ENCODE data around the gene LRRC32. TPM values are rescaled to one million over a fixed set of nuclear protein-coding genes. Genes with fewer than 3 reads are reported as not detected.

LRRC32 gene
- total RNA-seq, 4 donors from 2014 or later: 10.0 to 121 (median 17.5) TPM

DNA sequence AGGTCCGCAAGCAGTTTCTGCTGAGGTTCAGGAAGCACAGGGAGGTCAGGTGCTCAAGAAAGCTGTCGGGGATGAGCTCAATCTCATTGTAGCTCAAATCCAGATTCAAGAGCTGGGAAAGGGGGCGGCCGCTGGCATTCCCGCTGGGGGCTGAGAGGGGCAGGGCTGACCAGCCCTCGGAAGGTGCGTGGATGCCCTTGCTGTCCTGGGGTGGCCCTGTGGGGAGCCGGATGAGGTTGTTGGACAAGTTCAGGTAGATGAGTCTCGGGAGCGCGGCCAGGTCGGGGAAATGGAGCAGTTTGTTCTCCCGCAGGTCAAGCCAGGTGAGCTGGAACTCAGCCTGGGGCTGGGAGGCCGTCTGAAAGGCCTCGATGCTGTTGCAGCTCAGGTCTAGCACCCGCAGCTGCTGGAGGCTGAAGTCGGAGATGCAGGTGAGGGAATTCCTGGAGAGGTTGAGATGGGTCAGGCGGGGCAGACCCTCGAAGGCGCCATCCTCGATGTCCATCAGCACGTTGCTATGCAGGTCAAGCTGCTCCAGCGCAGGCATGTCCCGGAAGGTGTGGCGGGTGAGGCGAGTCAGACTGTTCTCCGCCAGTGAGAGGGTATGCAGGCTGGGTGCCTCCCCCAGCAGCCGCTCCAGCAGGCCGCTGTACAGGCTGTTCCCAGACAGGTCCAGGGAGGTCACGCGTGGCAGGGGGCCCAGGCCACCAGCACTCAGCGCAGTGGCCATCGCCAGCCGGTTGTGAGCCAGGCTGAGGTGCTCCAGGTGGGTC, 9.8 kb downstream of the LRRC32 start:
- Histone ChIP-seq H3K9me3 (no peaks in the 10 kb centered on the region), H3K27me3 (no peaks in the 10 kb centered on the region), H3K36me3 (no peaks in the 10 kb centered on the region), H3K4me1 (peaks cover 0 to 5% of the 10 kb centered on the region in 2 donors), H3K4me3 (no peak overlapping the region), H3K27ac (no peak overlapping the region)
- intact Hi-C loops (cut with DNase I; ENCODE audit: low total_unique reads): no loop called here
- TF ChIP-seq, protein P1, sequence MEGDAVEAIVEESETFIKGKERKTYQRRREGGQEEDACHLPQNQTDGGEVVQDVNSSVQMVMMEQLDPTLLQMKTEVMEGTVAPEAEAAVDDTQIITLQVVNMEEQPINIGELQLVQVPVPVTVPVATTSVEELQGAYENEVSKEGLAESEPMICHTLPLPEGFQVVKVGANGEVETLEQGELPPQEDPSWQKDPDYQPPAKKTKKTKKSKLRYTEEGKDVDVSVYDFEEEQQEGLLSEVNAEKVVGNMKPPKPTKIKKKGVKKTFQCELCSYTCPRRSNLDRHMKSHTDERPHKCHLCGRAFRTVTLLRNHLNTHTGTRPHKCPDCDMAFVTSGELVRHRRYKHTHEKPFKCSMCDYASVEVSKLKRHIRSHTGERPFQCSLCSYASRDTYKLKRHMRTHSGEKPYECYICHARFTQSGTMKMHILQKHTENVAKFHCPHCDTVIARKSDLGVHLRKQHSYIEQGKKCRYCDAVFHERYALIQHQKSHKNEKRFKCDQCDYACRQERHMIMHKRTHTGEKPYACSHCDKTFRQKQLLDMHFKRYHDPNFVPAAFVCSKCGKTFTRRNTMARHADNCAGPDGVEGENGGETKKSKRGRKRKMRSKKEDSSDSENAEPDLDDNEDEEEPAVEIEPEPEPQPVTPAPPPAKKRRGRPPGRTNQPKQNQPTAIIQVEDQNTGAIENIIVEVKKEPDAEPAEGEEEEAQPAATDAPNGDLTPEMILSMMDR (IDR thresholded peaks at IDR 0.05): no peak
- peak in 1 of 2 donors; percentile 18 for DNase-seq

DNA sequence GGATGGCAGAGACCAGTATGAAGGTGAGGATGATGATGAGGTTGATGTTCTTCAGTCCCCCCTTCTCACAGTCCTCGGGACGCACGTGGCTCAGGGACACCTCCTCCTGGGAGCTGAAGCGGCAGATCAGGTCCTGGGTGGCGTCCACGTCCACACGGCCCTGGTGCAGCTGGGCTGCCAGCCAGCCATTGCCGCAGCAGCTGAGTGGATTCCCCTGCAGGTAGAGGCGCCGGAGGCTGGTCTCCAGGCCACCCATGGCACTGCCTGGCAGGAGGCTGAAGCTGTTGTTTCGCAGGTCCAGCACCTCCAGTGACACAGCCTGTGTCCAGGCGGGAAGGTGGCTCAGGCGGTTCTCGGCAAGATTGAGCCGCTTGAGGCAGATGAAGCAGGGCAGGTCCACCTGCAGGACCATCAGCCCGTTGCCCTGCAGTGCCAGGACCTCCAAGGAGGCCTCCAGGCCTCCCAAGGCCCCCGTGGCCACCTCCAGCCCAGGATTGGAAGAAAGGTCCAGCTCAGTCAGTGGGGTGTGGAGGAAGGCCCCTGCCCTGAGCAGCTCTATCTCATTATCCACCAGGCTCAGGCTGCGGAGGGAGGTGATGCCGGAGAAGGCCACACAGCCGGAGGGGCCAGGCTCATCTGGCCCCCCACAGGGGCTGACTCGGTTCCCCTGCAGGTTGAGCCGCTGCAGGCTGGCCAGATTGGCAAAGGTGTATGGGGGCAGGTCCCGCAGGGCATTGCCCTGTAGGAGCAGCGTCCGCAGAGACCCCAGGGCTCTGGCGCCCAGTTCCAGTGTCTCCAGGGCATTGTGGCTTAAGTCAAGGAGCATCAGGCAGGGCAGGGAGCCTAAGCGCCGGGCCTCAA, 10.6 kb downstream of the LRRC32 start:
- H3K4me1 ChIP-seq: peaks cover 2 to 13% of the 10 kb centered on the region in 2 donors
- no peak overlapping the region for H3K27ac ChIP-seq
- intact Hi-C loops (cut with DNase I; ENCODE audit: low total_unique reads): no loop called here
- H3K27me3 ChIP-seq: no peaks in the 10 kb centered on the region
- DNase-seq: peak in 1 of 2 donors; percentile 12
- H3K36me3 ChIP-seq: no peaks in the 10 kb centered on the region
- TF ChIP-seq POLR2A (IDR thresholded peaks at IDR 0.05): no peak
- TF ChIP-seq, protein P1 (IDR thresholded peaks at IDR 0.05): no peak
- H3K4me3 ChIP-seq: no peak overlapping the region
- H3K9me3 ChIP-seq: no peaks in the 10 kb centered on the region

DNA sequence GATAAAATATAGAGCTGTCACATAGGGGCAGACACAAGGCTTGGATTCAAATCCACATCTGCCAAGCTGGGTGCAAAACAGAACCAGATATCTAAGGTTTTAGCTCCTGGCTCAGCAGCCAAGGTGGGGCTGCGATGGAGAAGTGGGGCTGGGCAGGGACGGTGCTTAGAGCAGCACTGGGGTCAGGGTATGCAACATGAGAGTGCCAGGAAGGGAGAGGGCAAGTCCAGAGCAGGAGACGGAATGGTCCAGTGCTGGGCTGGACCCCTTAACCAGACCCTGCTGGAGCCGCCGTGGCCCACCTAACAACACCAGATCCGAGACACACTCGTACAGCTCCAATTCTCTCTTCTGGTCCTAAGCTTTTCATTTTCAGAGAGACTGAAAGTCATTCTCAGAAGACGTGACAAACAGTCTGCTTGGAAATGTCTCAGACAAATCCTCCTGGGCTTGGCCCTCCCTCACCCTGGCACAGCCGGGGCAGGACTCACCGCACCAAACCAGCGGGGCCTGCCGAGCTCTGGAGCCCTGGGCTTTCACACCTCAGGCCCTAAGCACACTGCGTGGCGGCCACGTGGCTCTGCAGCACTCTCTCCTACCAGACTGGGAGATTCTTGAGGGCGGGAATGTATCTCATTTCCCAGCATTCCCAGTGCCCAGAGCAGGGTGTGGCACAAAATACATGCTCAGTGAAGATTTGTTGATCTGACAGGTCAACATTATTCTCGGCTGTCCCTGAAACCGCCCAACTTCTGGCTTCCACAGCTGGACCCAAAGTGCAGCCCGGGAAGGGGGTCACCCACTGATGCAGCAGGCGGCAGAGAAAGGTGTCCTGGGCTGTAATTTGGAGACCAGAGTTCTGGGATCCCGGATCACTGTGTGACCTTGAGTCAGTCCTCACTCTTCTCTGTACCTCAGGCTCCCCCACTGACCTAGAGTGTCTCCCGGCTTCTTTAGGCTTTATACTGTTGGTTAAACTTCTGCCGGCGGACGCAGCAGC, 11.6 kb downstream of the LRRC32 start:
- peak in 1 of 2 donors; percentile 9 for DNase-seq
- Histone ChIP-seq H3K4me1 (peaks cover 9 to 21% of the 10 kb centered on the region in 2 donors), H3K27ac (peak overlapping the region in 1 of 2 donors; percentile 27), H3K4me3 (no peak overlapping the region), H3K27me3 (no peaks in the 10 kb centered on the region), H3K36me3 (no peaks in the 10 kb centered on the region), H3K9me3 (no peaks in the 10 kb centered on the region)
- intact Hi-C loops (cut with DNase I; ENCODE audit: low total_unique reads): no loop called here
- TF ChIP-seq, protein P1 (IDR thresholded peaks at IDR 0.05): no peak
- no peak for TF ChIP-seq POLR2A (IDR thresholded peaks at IDR 0.05)

DNA sequence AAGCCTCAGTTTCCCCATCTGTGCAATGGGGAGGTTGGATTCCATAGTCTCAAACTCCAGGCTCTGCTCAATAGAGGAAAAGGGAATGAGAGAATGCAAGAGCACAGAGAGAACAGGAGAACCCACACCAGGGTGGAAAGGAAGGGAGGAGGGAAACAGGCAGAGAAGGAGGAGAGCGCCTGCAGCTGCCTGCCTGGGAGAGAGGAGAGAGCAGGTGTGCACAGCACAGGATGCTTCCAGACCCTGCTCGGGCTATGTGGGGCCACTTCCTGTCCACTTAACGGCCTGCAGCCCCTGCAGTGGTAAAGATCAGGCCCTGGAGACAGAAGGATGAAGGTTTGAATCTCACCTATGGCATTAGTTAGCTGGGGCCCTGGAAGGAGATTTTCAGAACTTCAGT, 12.3 kb downstream of the LRRC32 start:
- Histone ChIP-seq H3K36me3 (no peaks in the 10 kb centered on the region), H3K4me3 (no peak overlapping the region), H3K27ac (peak overlapping the region in 1 of 2 donors; percentile 27), H3K9me3 (no peaks in the 10 kb centered on the region), H3K27me3 (no peaks in the 10 kb centered on the region), H3K4me1 (peaks cover 9 to 27% of the 10 kb centered on the region in 2 donors)
- intact Hi-C loops (cut with DNase I; ENCODE audit: low total_unique reads): no loop called here
- TF ChIP-seq, protein P1 (IDR thresholded peaks at IDR 0.05): no peak
- TF ChIP-seq POLR2A (IDR thresholded peaks at IDR 0.05): no peak
- DNase-seq: no peak

Measured in uterus (tissue), 4 donors.